AG04450 (cell line): ENCODE results near the gene UGT1A4. TPM values are rescaled to one million over a fixed set of nuclear protein-coding genes. Genes with fewer than 3 reads are reported as not detected.

Experiments used
- CTCF ChIA-PET: fragments of 300-600, 350-600 bp; formaldehyde crosslinking; extraction: SDS; loops from one replicate; lab custom pipeline; 2022; ENCODE audit warnings: antibody characterized with exemption, inconsistent platforms; lab: Charles Lee
- POLR2A ChIA-PET: fragments of 350-600 bp; formaldehyde crosslinking; extraction: SDS; loops from one replicate; lab custom pipeline; 2021; ENCODE audit warnings: antibody characterized with exemption, inconsistent platforms; lab: Yijun Ruan, JAX
- DNase-seq: peaks from one replicate; pipeline ENCODE4 v3.0.0-alpha.2; 2011; ENCODE audit warnings: low read depth, low spot score
- H3K27ac ChIP-seq: one replicate; pipeline ENCODE4 v1.5.1; 2012; ENCODE audit warnings: low read depth, low read length, control low read depth
- H3K27me3 ChIP-seq: one replicate; pipeline ENCODE4 v1.6.0; 2012; ENCODE audit warnings: low read length; ENCODE audit not compliant: control insufficient read depth, insufficient read depth
- H3K4me3 ChIP-seq: 2 replicates; pipeline ENCODE4 v1.5.1; 2011; ENCODE audit warnings: mild to moderate bottlenecking, low read depth, low read length, control low read depth
- H3K9me3 ChIP-seq: 2 replicates; pipeline ENCODE4 v1.5.1; 2012; ENCODE audit warnings: low read length; ENCODE audit not compliant: control insufficient read depth, insufficient read depth
- CTCF ChIP-seq: IDR thresholded peaks from 2 replicates; pipeline ENCODE4 v1.5.1; 2011; ENCODE audit warnings: low read depth, low read length, control low read depth, inconsistent platforms
- polyA plus RNA-seq: library from polyadenylated mRNA; depleted of rRNA; stranded (reverse); fragments of >200 nt; gene quantifications from 2 replicates; pipeline ENCODE4 v1.2.3, GENCODE V29; 2011

UGT1A4 gene
- polyA plus RNA-seq, 1 experiment, result not detected

DNA sequence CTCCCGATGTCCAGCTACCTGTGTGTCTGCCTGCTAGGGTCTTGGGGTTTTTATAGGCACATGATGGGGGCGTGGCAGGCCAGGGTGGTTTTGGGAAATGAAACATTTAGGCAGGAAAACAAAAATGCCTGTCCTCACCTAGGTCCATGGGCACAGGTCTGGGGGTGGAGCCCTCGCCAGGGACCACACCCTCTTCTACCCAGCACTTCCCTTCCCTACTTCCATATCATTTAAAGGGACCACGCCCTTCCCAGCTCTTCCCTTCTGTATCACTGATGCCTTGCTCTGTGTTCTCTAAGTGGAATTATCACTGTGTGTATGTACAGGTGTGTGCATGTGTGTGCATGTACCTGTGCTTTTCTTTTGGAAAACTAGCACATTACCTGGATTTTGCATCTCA is 47.9 kb downstream of the UGT1A4 start:
- TF ChIP-seq CTCF, result no peak
- no peak for DNase-seq
- ChIA-PET CTCF (no interaction called here), POLR2A (no interaction called here)
- Histone ChIP-seq H3K4me3 (no peak overlapping the region), H3K27ac (no peak overlapping the region), H3K9me3 (peaks cover 3% of the 10 kb centered on the region; the same call in 1 of the 2 replicates), H3K27me3 (no peaks in the 10 kb centered on the region)

DNA sequence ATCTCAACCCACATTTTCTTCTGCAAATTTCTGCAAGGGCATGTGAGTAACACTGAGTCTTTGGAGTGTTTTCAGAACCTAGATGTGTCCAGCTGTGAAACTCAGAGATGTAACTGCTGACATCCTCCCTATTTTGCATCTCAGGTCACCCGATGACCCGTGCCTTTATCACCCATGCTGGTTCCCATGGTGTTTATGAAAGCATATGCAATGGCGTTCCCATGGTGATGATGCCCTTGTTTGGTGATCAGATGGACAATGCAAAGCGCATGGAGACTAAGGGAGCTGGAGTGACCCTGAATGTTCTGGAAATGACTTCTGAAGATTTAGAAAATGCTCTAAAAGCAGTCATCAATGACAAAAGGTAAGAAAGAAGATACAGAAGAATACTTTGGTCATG is 49.5 kb downstream of the UGT1A4 start:
- TF ChIP-seq CTCF, result no peak
- CTCF ChIA-PET, result no interaction called here
- H3K4me3 ChIP-seq, result no peak overlapping the region
- H3K27ac ChIP-seq, result no peak overlapping the region
- peaks cover 3% of the 10 kb centered on the region; the same call in 1 of the 2 replicates for H3K9me3 ChIP-seq
- H3K27me3 ChIP-seq, result no peaks in the 10 kb centered on the region
- DNase-seq, result no peak
- POLR2A ChIA-PET, result no interaction called here

DNA sequence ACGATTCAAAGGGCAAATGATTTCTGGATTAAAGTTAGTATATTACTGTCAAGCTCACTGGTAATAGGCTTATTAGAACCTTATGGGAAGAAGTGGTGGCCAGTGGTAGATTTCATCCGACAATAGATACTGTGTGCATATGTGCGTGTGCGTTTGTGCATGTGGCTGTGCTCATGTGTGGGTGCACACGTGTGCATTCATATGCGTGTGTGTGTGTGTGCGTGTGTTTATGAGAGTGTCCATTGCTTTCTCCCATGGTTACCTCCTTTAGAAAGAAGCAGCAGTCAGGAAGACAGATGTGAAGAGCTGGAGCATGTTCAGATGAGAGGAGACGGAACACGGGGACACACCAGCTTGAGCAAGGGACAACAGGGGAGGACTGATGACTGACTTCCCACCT is 50.7 kb downstream of the UGT1A4 start:
- H3K27me3 ChIP-seq, result no peaks in the 10 kb centered on the region
- ChIA-PET POLR2A (no interaction called here), CTCF (no interaction called here)
- H3K4me3 ChIP-seq, result no peak overlapping the region
- H3K9me3 ChIP-seq, result peaks cover 3% of the 10 kb centered on the region; the same call in 1 of the 2 replicates
- H3K27ac ChIP-seq, result no peak overlapping the region
- DNase-seq, result no peak
- no peak for TF ChIP-seq CTCF

DNA sequence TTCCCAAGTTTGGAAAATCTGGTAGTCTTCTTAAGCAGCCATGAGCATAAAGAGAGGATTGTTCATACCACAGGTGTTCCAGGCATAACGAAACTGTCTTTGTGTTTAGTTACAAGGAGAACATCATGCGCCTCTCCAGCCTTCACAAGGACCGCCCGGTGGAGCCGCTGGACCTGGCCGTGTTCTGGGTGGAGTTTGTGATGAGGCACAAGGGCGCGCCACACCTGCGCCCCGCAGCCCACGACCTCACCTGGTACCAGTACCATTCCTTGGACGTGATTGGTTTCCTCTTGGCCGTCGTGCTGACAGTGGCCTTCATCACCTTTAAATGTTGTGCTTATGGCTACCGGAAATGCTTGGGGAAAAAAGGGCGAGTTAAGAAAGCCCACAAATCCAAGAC is 53.6 kb downstream of the UGT1A4 start:
- no peak overlapping the region for H3K27ac ChIP-seq
- DNase-seq, result no peak
- POLR2A ChIA-PET, result no interaction called here
- CTCF ChIA-PET, result no interaction called here
- H3K4me3 ChIP-seq, result no peak overlapping the region
- H3K9me3 ChIP-seq, result peaks cover 8% of the 10 kb centered on the region
- no peaks in the 10 kb centered on the region for H3K27me3 ChIP-seq
- TF ChIP-seq CTCF, result no peak

GRCh38 chr2:233772583-233772982 is 54.0 kb downstream of the UGT1A4 start:
- Histone ChIP-seq H3K9me3 (peaks cover 8% of the 10 kb centered on the region), H3K4me3 (no peak overlapping the region), H3K27me3 (no peaks in the 10 kb centered on the region), H3K27ac (no peak overlapping the region)
- DNase-seq, result no peak
- CTCF ChIA-PET, result no interaction called here
- POLR2A ChIA-PET, result no interaction called here
- TF ChIP-seq CTCF, result no peak
